Immature natural killer cell (primary cell): ENCODE results near the gene KAT2B. TPM values are rescaled to one million over a fixed set of nuclear protein-coding genes. Genes with fewer than 3 reads are reported as not detected.

Experiments used
- DNase-seq, 3 donors: peaks; one replicate each; pipeline ENCODE4 v3.0.0; 2022; ENCODE audit warnings: mixed read lengths in 1 of 3
- H3K27ac Mint-ChIP-seq, 6 donors: one replicate each; pipeline ENCODE4 v1.8.0; 2020; ENCODE audit warnings: mixed read lengths in 6 of 6, mild to moderate bottlenecking in 5 of 6, inconsistent platforms in 4 of 6, moderate library complexity in 3 of 6
- H3K27me3 Mint-ChIP-seq, 3 donors: one replicate each; pipeline ENCODE4 v1.8.0; 2020 to 2021; ENCODE audit warnings: low read depth in 3 of 3, mild to moderate bottlenecking in 3 of 3, mixed read lengths in 3 of 3, moderate library complexity in 3 of 3, inconsistent platforms in 1 of 3
- H3K36me3 Mint-ChIP-seq, 3 donors: one replicate each; pipeline ENCODE4 v1.8.0; 2020; ENCODE audit warnings: mixed read lengths in 3 of 3, inconsistent platforms in 2 of 3, mild to moderate bottlenecking in 2 of 3
- H3K4me1 Mint-ChIP-seq, 2 donors: one replicate each; pipeline ENCODE4 v1.8.0; 2020; ENCODE audit warnings: inconsistent platforms in 2 of 2, mild to moderate bottlenecking in 2 of 2, mixed read lengths in 2 of 2, moderate library complexity in 1 of 2
- H3K4me3 Mint-ChIP-seq, 5 donors: one replicate each; pipeline ENCODE4 v1.8.0; 2020; ENCODE audit warnings: mild to moderate bottlenecking in 5 of 5, mixed read lengths in 5 of 5, inconsistent platforms in 3 of 5, moderate library complexity in 3 of 5
- H3K9me3 Mint-ChIP-seq, 6 donors: one replicate each; pipeline ENCODE4 v1.8.0; 2020; ENCODE audit warnings: mild to moderate bottlenecking in 6 of 6, mixed read lengths in 6 of 6, inconsistent platforms in 4 of 6, moderate library complexity in 3 of 6
- polyA plus RNA-seq, 3 donors: library from polyadenylated mRNA; unstranded; fragments of 300-500 nt; fragmentation: Illumina TruSeq; gene quantifications; one replicate each; pipeline ENCODE4 v1.2.3, GENCODE V29; 2021

Gene KAT2B
- polyA plus RNA-seq, 3 donors from 2014 or later, result 2.5 to 12.0 (median 5.8) TPM

DNA sequence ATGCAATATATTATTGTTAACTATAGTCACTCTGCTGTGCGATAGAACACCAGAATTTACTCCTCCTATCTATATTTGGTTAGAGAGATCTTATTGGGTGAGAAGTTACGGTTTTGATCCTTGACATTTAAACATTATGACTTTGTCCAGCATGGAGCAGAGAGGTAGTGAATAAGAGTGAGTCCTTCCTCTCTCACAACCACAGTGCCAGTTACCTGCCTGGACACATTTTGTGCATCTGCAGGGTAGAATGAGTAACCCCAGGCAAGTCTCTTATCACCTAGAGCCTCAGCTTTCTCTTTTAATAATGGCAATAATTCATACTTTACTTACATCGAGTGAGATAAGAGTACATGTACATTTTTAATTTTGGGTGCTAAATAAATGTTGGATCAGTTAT, 24.1 kb downstream of the KAT2B start:
- Mint-ChIP-seq H3K4me1 (peaks cover 80 to 88% of the 10 kb centered on the region in 2 donors), H3K27ac (peak overlapping the region; percentile 33 to 88 (median 77))

GRCh38 chr3:20064796-20065564, 24.7 kb downstream of the KAT2B start:
- peak overlapping the region; percentile 70 to 88 (median 77) for H3K27ac Mint-ChIP-seq
- peaks cover 0 to 2% (median 0%) of the 10 kb centered on the region in 3 donors for H3K27me3 Mint-ChIP-seq
- no peak for DNase-seq
- H3K4me1 Mint-ChIP-seq, result peaks cover 83 to 89% of the 10 kb centered on the region in 2 donors
- peak overlapping the region; percentile 23 to 61 (median 47) for H3K4me3 Mint-ChIP-seq
- no peaks in the 10 kb centered on the region for H3K9me3 Mint-ChIP-seq
- H3K36me3 Mint-ChIP-seq, result peaks cover 0 to 4% (median under 1%) of the 10 kb centered on the region in 3 donors

More for the DNA sequence above, 24.1 kb downstream of the KAT2B start:
- Mint-ChIP-seq H3K27me3 (peaks cover 0 to 4% (median 0%) of the 10 kb centered on the region in 3 donors), H3K36me3 (peaks cover 3 to 4% (median 3%) of the 10 kb centered on the region in 3 donors), H3K4me3 (peak overlapping the region in 4 of 5 donors; percentile 23 to 61 (median 51)), H3K9me3 (no peaks in the 10 kb centered on the region)
- no peak for DNase-seq

DNA sequence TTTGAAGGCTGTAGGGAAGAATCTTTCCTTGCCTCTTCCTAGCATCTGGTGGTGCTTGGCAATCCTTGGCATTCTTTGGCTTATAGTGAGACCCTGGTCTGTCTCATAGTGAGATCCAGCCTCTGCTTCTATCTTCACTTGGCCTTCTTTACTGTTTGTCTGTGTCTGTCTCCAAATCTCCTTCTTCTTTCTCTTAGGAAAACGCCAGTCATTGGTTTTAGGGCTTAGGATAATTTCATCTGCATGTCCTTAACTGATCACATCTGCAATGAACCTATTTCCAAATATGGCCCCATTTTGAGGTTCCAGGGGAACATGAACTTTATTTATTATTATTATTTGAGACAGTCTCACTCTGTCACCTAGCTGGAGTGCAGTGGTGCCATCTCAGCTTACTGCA, 25.8 kb downstream of the KAT2B start:
- peak overlapping the region in 3 of 5 donors; percentile 0 to 61 (median 29) for H3K4me3 Mint-ChIP-seq
- H3K36me3 Mint-ChIP-seq, result peaks cover 0 to 3% (median 0%) of the 10 kb centered on the region in 3 donors
- H3K27ac Mint-ChIP-seq, result peak overlapping the region; percentile 50 to 86 (median 74)
- peaks cover 80 to 88% of the 10 kb centered on the region in 2 donors for H3K4me1 Mint-ChIP-seq
- H3K27me3 Mint-ChIP-seq, result no peaks in the 10 kb centered on the region
- H3K9me3 Mint-ChIP-seq, result no peaks in the 10 kb centered on the region
- DNase-seq, result no peak

DNA sequence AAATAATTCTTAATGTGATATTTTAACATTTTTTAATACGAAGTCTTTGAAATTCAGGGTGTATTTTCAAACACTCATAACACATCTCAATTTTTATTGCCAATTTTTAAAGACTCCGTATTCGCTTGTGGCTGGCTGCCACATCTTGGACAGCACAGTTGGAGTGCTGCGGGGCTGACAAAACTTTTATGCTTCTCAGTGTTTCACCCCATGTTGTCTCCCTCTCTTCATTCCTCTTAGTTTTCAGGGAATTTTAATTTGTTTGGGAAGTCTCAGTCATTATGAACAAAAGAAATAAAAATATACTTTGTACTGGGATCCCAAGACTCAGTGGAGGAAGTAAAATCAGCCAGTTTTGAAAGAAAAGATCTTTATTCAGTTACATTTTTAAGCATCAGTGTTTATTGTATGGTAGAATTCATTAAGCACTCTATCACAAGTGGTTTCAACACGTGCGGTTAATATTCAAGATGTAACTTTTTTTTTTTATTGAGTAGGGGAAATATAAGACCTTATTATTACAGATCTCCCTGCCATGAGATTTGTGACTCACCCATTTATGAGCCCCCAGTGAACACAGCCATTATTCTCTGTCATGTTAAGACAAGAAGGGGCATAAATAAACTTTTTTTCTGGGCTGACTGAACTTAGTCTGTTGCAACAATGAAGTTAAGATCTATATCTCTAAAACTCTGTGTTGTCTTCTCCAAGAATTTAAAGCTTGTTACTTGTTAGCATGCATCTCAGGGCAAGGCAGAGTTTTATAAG, 26.8 kb downstream of the KAT2B start:
- peak overlapping the region; percentile 13 to 53 (median 42) for H3K4me3 Mint-ChIP-seq
- no peaks in the 10 kb centered on the region for H3K9me3 Mint-ChIP-seq
- peaks cover 85 to 91% of the 10 kb centered on the region in 2 donors for H3K4me1 Mint-ChIP-seq
- H3K27me3 Mint-ChIP-seq, result no peaks in the 10 kb centered on the region
- DNase-seq, result peak; percentile 17 to 30 (median 21)
- H3K36me3 Mint-ChIP-seq, result peaks cover 0 to 3% (median 0%) of the 10 kb centered on the region in 3 donors
- H3K27ac Mint-ChIP-seq, result peak overlapping the region in 5 of 6 donors; percentile 64 to 76 (median 68)

DNA sequence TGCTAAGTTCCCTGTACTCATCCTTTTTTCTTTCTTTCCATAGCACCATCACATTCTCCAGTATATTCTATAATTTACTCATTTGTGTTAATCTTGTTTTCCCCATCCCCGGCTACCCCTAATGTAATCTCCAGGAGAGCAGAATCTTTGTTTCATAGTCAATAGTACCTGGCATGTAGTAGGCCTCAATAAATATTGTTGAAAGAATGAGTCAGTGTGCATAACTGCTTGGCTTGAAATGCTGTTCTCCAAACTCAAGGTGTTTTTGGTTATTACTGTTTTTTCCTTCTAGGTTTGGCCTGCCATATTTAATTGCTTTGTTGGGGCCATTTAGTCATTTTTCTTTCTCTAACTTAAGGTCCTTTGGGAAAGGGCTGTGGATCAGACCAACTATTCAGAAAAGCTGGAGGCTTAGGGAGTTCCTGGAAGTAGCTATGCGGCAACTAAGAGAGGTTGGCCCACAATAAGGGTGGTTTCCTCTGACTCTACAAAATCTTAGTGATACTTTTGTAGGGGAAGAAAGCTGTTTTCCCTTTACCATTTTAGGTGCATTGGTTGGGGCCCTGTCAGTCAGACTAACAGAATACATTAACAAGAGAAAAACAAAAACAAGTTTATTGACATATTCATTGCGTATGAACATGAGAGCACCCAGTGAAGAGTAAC, 28.4 kb downstream of the KAT2B start:
- H3K27me3 Mint-ChIP-seq, result no peaks in the 10 kb centered on the region

DNA sequence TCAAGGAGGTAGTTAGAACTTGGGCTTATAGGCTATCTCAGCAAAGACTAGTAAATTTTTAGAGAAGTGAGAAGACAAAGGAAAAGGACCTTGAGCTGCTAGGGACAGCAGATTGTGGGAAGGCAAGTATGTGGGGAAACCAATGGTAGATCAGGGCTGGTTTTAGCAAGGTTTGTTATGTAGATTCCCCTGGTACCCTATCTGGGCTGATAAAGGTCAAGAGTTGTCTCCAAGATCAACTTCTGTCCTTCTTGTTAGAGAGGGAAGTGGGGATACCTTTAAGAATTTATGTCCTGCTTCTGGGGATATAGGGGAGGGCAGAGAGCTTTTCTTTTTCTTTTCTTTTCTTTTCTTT, 28.9 kb downstream of the KAT2B start:
- DNase-seq, result no peak
- Mint-ChIP-seq H3K36me3 (peaks cover 3 to 8% (median 6%) of the 10 kb centered on the region in 3 donors), H3K27me3 (no peaks in the 10 kb centered on the region), H3K27ac (peak overlapping the region; percentile 58 to 86 (median 78)), H3K4me1 (peaks cover 80 to 87% of the 10 kb centered on the region in 2 donors), H3K9me3 (no peaks in the 10 kb centered on the region), H3K4me3 (peak overlapping the region in 2 of 5 donors; percentile 8 to 21)

More for the DNA sequence above, 28.4 kb downstream of the KAT2B start:
- Mint-ChIP-seq H3K4me3 (peak overlapping the region in 4 of 5 donors; percentile 38 to 63 (median 44)), H3K9me3 (no peaks in the 10 kb centered on the region), H3K27ac (peak overlapping the region; percentile 58 to 86 (median 78)), H3K4me1 (peaks cover 83 to 92% of the 10 kb centered on the region in 2 donors), H3K36me3 (peaks cover 3 to 6% (median 3%) of the 10 kb centered on the region in 3 donors)
- DNase-seq, result no peak

- Mint-ChIP-seq H3K9me3 (no peaks in the 10 kb centered on the region), H3K27ac (peak overlapping the region in 4 of 6 donors; percentile 5 to 64 (median 60))
- no peak for DNase-seq
These were observed 30.9 kb downstream of the KAT2B start for GRCh38 chr3:20071175-20071574.

GRCh38 chr3:20072422-20072821, 32.2 kb downstream of the KAT2B start:
- H3K27ac Mint-ChIP-seq, result peak overlapping the region in 2 of 6 donors; percentile 24 to 58
- no peak for DNase-seq
- H3K27me3 Mint-ChIP-seq, result no peaks in the 10 kb centered on the region
- H3K36me3 Mint-ChIP-seq, result peaks cover 3 to 11% (median 9%) of the 10 kb centered on the region in 3 donors
- H3K9me3 Mint-ChIP-seq, result no peaks in the 10 kb centered on the region
- H3K4me3 Mint-ChIP-seq, result no peak overlapping the region
- H3K4me1 Mint-ChIP-seq, result peaks cover 52 to 69% of the 10 kb centered on the region in 2 donors

More at GRCh38 chr3:20071175-20071574, 30.9 kb downstream of the KAT2B start:
- peaks cover 3 to 11% (median 6%) of the 10 kb centered on the region in 3 donors for H3K36me3 Mint-ChIP-seq
- H3K27me3 Mint-ChIP-seq, result no peaks in the 10 kb centered on the region
- peaks cover 59 to 67% of the 10 kb centered on the region in 2 donors for H3K4me1 Mint-ChIP-seq
- H3K4me3 Mint-ChIP-seq, result no peak overlapping the region

DNA sequence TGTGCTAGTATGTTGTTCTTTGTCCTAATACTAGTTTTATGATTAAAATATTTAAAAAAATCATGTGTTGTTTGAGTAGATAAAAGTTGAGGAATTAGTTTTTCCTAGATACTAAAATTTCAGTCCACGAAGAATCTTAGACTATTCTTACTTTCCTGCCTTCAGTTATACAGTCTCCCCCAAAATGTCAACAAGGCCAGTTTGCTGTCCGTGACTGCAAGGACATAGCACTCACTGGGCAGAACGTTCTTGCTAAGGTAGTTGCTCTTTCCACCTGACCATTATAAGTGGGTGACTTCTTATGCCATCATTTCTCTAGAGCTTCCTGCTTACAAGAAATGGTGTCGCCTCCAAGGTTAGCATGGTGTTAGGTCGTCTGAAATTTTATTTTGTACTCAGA, 32.8 kb downstream of the KAT2B start:
- H3K36me3 Mint-ChIP-seq, result peaks cover 3 to 11% (median 9%) of the 10 kb centered on the region in 3 donors
- DNase-seq, result no peak
- no peaks in the 10 kb centered on the region for H3K9me3 Mint-ChIP-seq
- peak overlapping the region in 5 of 6 donors; percentile 19 to 77 (median 51) for H3K27ac Mint-ChIP-seq
- H3K4me1 Mint-ChIP-seq, result peaks cover 48 to 62% of the 10 kb centered on the region in 2 donors
- no peak overlapping the region for H3K4me3 Mint-ChIP-seq
- H3K27me3 Mint-ChIP-seq, result no peaks in the 10 kb centered on the region

DNA sequence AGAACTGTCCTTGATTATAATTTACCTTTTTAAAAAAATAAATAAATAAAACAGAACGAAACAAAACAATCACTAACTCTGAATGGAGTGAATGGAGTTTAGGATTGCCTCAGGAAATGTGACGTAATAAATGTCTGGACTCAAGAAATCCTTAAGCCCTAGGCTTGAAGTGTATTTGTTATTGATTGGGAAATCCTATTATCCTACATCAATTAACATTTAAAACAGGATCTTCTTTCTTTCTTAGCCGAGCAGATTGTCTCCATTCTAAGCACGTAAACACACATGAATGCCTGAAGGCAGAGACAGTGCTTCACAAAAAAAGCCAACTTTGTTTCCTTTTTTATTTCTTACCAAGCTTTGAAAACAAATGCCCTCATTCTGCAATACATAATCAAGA, 33.4 kb downstream of the KAT2B start:
- H3K27ac Mint-ChIP-seq, result peak overlapping the region in 2 of 6 donors; percentile 11 to 49
- no peak for DNase-seq
- H3K9me3 Mint-ChIP-seq, result no peaks in the 10 kb centered on the region
- H3K36me3 Mint-ChIP-seq, result peaks cover 3 to 11% (median 9%) of the 10 kb centered on the region in 3 donors
- H3K4me1 Mint-ChIP-seq, result peaks cover 44 to 56% of the 10 kb centered on the region in 2 donors
- H3K4me3 Mint-ChIP-seq, result no peak overlapping the region
- H3K27me3 Mint-ChIP-seq, result no peaks in the 10 kb centered on the region

- no peak overlapping the region for H3K4me3 Mint-ChIP-seq
- peak overlapping the region in 4 of 6 donors; percentile 6 to 49 (median 25) for H3K27ac Mint-ChIP-seq
- no peak for DNase-seq
- peaks cover 3 to 13% (median 9%) of the 10 kb centered on the region in 3 donors for H3K36me3 Mint-ChIP-seq
- no peaks in the 10 kb centered on the region for H3K27me3 Mint-ChIP-seq
- peaks cover 38 to 52% of the 10 kb centered on the region in 2 donors for H3K4me1 Mint-ChIP-seq
- no peaks in the 10 kb centered on the region for H3K9me3 Mint-ChIP-seq
These were observed 34.2 kb downstream of the KAT2B start for GRCh38 chr3:20074226-20075063.

DNA sequence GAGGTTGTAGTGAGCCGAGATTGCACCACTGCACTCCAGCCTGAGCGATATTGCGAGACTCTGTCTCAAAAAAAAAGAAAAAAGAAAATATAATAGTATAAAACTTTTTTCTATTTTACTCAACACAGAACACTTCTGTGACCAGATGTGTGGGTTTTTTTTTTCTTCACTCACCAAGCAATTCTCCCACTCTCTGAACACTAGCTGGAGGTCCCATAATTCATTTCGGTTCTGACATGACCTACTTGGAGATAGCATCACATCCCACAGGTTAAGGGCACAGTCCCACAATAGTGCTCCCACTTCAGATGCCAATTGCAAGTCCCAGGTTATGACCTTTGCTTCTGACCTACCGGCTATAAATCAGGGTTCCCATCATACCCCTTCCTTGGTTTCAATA, 35.0 kb downstream of the KAT2B start:
- Mint-ChIP-seq H3K27me3 (peaks cover 0 to 3% (median 0%) of the 10 kb centered on the region in 3 donors), H3K4me1 (peaks cover 38 to 52% of the 10 kb centered on the region in 2 donors), H3K36me3 (peaks cover 3 to 21% (median 9%) of the 10 kb centered on the region in 3 donors), H3K4me3 (no peak overlapping the region), H3K9me3 (no peaks in the 10 kb centered on the region), H3K27ac (peak overlapping the region in 2 of 6 donors; percentile 48 to 60)
- no peak for DNase-seq
